K562 (cell line): Measurements from ENCODE around the gene TLL1. TPM values are rescaled to one million over a fixed set of nuclear protein-coding genes. Genes with fewer than 3 reads are reported as not detected.

Experiments
- ATAC-seq: fragments of 200-7000 bp; cut with Tn5 transposase; 3 replicates; pipeline ENCODE4 v1.9.1; 2020; ENCODE audit warnings: moderate library complexity
- BruUV-seq: library from RNA; stranded (reverse); fragments of 400-500 nt; replicated peaks from 2 replicates; lab custom pipeline; 2021; lab: Mats Ljungman, UMichigan
- CTCF ChIA-PET: fragments of 300-600 bp; formaldehyde crosslinking; extraction: SDS; loops from one replicate; lab custom pipeline; 2021; ENCODE audit warnings: low intra/inter-chr PET ratio; lab: Yijun Ruan, JAX
- POLR2A ChIA-PET: fragments of 300-600, 350-650 bp; sonication (Branson Sonifier 250); formaldehyde crosslinking; extraction: SDS; loops from one replicate; lab custom pipeline; 2021; ENCODE audit warnings: antibody characterized with exemption, inconsistent platforms; lab: Yijun Ruan, JAX
- DNase-seq, 4 experiments: peaks; one replicate each; pipeline versions ENCODE4 v3.0.0 to v3.0.0-alpha.2; 2011 to 2018; ENCODE audit warnings: low spot score in 3 of 4, mixed read lengths in 3 of 4; ENCODE audit errors: extremely low read depth in 1 of 4
- FAIRE-seq: peaks from 2 replicates; lab custom pipeline; 2011; peaks lifted over from hg19 to GRCh38; lab: Jason Lieb, UNC
- H2AFZ ChIP-seq: 2 replicates; pipeline ENCODE4 v1.6.0; 2011; ENCODE audit warnings: low read depth, low read length, control low read depth, inconsistent platforms
- H3K27ac ChIP-seq: fragments of 200-600 bp; 3 replicates; pipeline ENCODE4 v1.8.0; 2011; ENCODE audit warnings: low read depth, mild to moderate bottlenecking, control low read depth, inconsistent platforms, low read length, moderate library complexity, mixed read lengths; ENCODE audit errors: extremely low read depth
- H3K27me3 ChIP-seq, 2 experiments: fragments of 300-600 bp in 1 of 2; 2 replicates in 1 of 2; 3 replicates in 1 of 2; pipeline versions ENCODE4 v1.6.0 to v1.8.0; 2011; ENCODE audit warnings: inconsistent platforms in 2 of 2, low read length in 2 of 2, mild to moderate bottlenecking in 1 of 2, mixed read lengths in 1 of 2, moderate library complexity in 1 of 2; ENCODE audit not compliant: control insufficient read depth in 2 of 2, insufficient read depth in 2 of 2
- H3K36me3 ChIP-seq: fragments of 300-600 bp; 3 replicates; pipeline ENCODE4 v1.8.0; 2011; ENCODE audit warnings: mild to moderate bottlenecking, low read length, inconsistent platforms; ENCODE audit not compliant: control insufficient read depth, insufficient read depth
- H3K4me1 ChIP-seq, 2 experiments: fragments of 200-600 bp in 1 of 2; replicated peaks in 1 of 2; 2 replicates in 1 of 2; 3 replicates in 1 of 2; pipeline versions ENCODE4 v1.5.1 to v1.8.0; 2011; ENCODE audit warnings: inconsistent platforms in 2 of 2, low read length in 2 of 2, mild to moderate bottlenecking in 1 of 2, mixed read lengths in 1 of 2, moderate library complexity in 1 of 2; ENCODE audit not compliant: control insufficient read depth in 2 of 2, insufficient read depth in 2 of 2
- H3K4me2 ChIP-seq: 2 replicates; pipeline ENCODE4 v1.6.1; 2011; ENCODE audit warnings: low read length, control low read depth, inconsistent platforms, mixed read lengths; ENCODE audit not compliant: insufficient read depth
- H3K4me3 ChIP-seq: fragments of 200-600 bp; sonication (generic), shearing (Covaris generic); 2 replicates; pipeline ENCODE4 v1.5.1; 2016; ENCODE audit warnings: control low read depth, inconsistent platforms
- H3K79me2 ChIP-seq: fragments of 200-600 bp; 3 replicates; pipeline ENCODE4 v1.8.0; 2011; ENCODE audit warnings: low read length, inconsistent platforms; ENCODE audit not compliant: control insufficient read depth, insufficient read depth
- H3K9ac ChIP-seq, 2 experiments: 2 replicates each; pipeline versions ENCODE4 v1.6.0 to v1.6.1; 2011; ENCODE audit warnings: low read depth in 2 of 2, low read length in 2 of 2, control low read depth in 1 of 2, inconsistent platforms in 1 of 2, mild to moderate bottlenecking in 1 of 2, mixed read lengths in 1 of 2; ENCODE audit not compliant: insufficient read depth in 1 of 2
- H3K9me1 ChIP-seq: one replicate; pipeline ENCODE4 v1.6.0; 2011; ENCODE audit warnings: inconsistent platforms, mild to moderate bottlenecking, low read length, moderate library complexity; ENCODE audit not compliant: control insufficient read depth, insufficient read depth
- H3K9me3 ChIP-seq: replicated peaks from 2 replicates; pipeline ENCODE4 v1.5.1; 2011; ENCODE audit warnings: low read depth, low read length, inconsistent platforms; ENCODE audit not compliant: control insufficient read depth, insufficient read depth
- H4K20me1 ChIP-seq: replicated peaks from 2 replicates; pipeline ENCODE4 v1.6.1; 2011; ENCODE audit warnings: low read length, inconsistent platforms, mixed read lengths; ENCODE audit not compliant: control insufficient read depth, insufficient read depth
- ETV1 ChIP-seq: fragments of 450-650 bp; conservative IDR thresholded peaks from 2 replicates; pipeline ENCODE4 v1.6.1; 2016; ENCODE audit warnings: missing genetic modification characterization, control low read depth, low read depth, missing compliant biosample characterization
- MAFG ChIP-seq: fragments of 450-650 bp; conservative IDR thresholded peaks from 2 replicates; pipeline ENCODE4 v1.6.1; 2016; ENCODE audit warnings: missing genetic modification characterization, missing compliant biosample characterization
- MYBL2 ChIP-seq, 2 experiments: fragments of 450-650 bp in 1 of 2; sonication (generic) in 1 of 2; formaldehyde crosslinking in 1 of 2; IDR thresholded peaks; 2 replicates each; pipeline versions ENCODE4 v1.6.1 to v1.8.1; 2017 to 2022; ENCODE audit warnings: borderline replicate concordance in 1 of 2, inconsistent platforms in 1 of 2, low read depth in 1 of 2, mild to moderate bottlenecking in 1 of 2, missing genetic modification reagents in 1 of 2, moderate library complexity in 1 of 2
- NCOA4 ChIP-seq: fragments of 450-650 bp; IDR thresholded peaks from 2 replicates; pipeline ENCODE4 v1.6.1; 2018; ENCODE audit warnings: mild to moderate bottlenecking; ENCODE audit not compliant: partially characterized antibody
- NFRKB ChIP-seq: fragments of 450-650 bp; IDR thresholded peaks from 2 replicates; pipeline ENCODE4 v1.6.1; 2016; ENCODE audit warnings: low read depth
- NFXL1 ChIP-seq: fragments of 450-650 bp; formaldehyde crosslinking; IDR thresholded peaks from 2 replicates; pipeline ENCODE4 v1.4.0; 2021; ENCODE audit warnings: mild to moderate bottlenecking
- NFYB ChIP-seq: IDR thresholded peaks from 2 replicates; pipeline ENCODE4 v1.6.1; 2011; ENCODE audit warnings: mild to moderate bottlenecking, moderate library complexity; ENCODE audit not compliant: insufficient read length; ENCODE audit errors: extremely low read depth
- POLR2H ChIP-seq: IDR thresholded peaks from 2 replicates; pipeline ENCODE4 v1.6.1; 2016; ENCODE audit warnings: missing genetic modification characterization, low read depth, mild to moderate bottlenecking, control low read depth, missing compliant biosample characterization, moderate library complexity
- PYGO2 ChIP-seq: fragments of 450-650 bp; IDR thresholded peaks from 2 replicates; pipeline ENCODE4 v1.6.1; 2016; ENCODE audit warnings: mild to moderate bottlenecking, missing genetic modification characterization, moderate library complexity, missing compliant biosample characterization
- SIN3B ChIP-seq: fragments of 450-650 bp; IDR thresholded peaks from 2 replicates; pipeline ENCODE4 v1.6.1; 2017; ENCODE audit warnings: low read depth, mild to moderate bottlenecking, moderate library complexity
- TCF3 ChIP-seq: sonication (generic); formaldehyde crosslinking; IDR thresholded peaks from 2 replicates; pipeline ENCODE4 v1.4.0; 2020; ENCODE audit warnings: mild to moderate bottlenecking, missing genetic modification reagents
- U2AF2 ChIP-seq: fragments of 200-400 bp; formaldehyde crosslinking; optimal IDR thresholded peaks from 2 replicates; pipeline ENCODE3; 2017; ENCODE audit warnings: low read depth, mild to moderate bottlenecking, low read length
- ZFPM2 ChIP-seq: fragments of 250-450 bp; sonication (Bioruptor Pico); IDR thresholded peaks from 2 replicates; pipeline ENCODE4 v1.5.1; 2022; ENCODE audit warnings: mild to moderate bottlenecking
- ZFX ChIP-seq: sonication (generic); formaldehyde crosslinking; IDR thresholded peaks from 2 replicates; pipeline ENCODE4 v1.8.0; 2022; ENCODE audit warnings: mild to moderate bottlenecking, missing genetic modification reagents, moderate library complexity
- ZNF699 ChIP-seq: fragments of 250-450 bp; sonication (Bioruptor Pico); IDR thresholded peaks from 2 replicates; pipeline ENCODE4 v1.8.0; 2021; ENCODE audit warnings: mild to moderate bottlenecking, moderate library complexity; ENCODE audit not compliant: insufficient replicate concordance
- WGBS: fragments of 100-300 bp; shearing (Covaris generic); methylation state at CpG from one replicate; pipeline ENCODE4 v1.1.6; 2016; ENCODE audit warnings: low coverage, mixed read lengths; ENCODE audit not compliant: insufficient coverage; ENCODE audit errors: missing lambda C conversion rate; 5-methylcytosine and 5-hydroxymethylcytosine counted together
- in situ Hi-C: fragments of 300-500 bp; cut with MboI; formaldehyde crosslinking; loops from 4 replicates; pipeline ENCODE4 v1.15.0; 2018; ENCODE audit warnings: inconsistent platforms, mixed read lengths
- intact Hi-C: fragments of 100-400 bp; cut with micrococcal nuclease; formaldehyde crosslinking; loops from 2 replicates; pipeline ENCODE4 v1.14.2; 2022
- polyA plus RNA-seq, 8 experiments: library from polyadenylated mRNA; depleted of rRNA in 4 of 8; stranded (reverse) in 5 of 8; unstranded in 3 of 8; fragments of >200 nt; fragmentation: Nextera tagmentation in 2 of 8; fragmentation: Illumina TruSeq in 1 of 8; extraction: Ambion mirVana in 2 of 8; extraction: Trizol in 1 of 8; gene quantifications; 2 replicates each; pipeline versions ENCODE4 v1.2.1 to v1.2.3, GENCODE V29; 2011 to 2014; ENCODE audit warnings: inconsistent platforms in 1 of 8, missing spikeins in 1 of 8
- total RNA-seq, 7 experiments: library from RNA; depleted of rRNA in 6 of 7; stranded (reverse); fragments of >200 nt in 6 of 7; fragmentation: Illumina TruSeq in 2 of 7; extraction: Trizol in 2 of 7; gene quantifications; 2 replicates each; pipeline versions ENCODE4 v1.2.1 to v1.2.3, GENCODE V29; 2011 to 2021; ENCODE audit warnings: low replicate concordance in 1 of 7
- TF ChIP-seq, protein P1 (sequence below): fragments of 250-450 bp; sonication (Bioruptor Pico); IDR thresholded peaks from 2 replicates; pipeline ENCODE4 v1.5.0; 2020; ENCODE audit warnings: mild to moderate bottlenecking
- TF ChIP-seq, protein P2 (sequence below): fragments of 450-650 bp; IDR thresholded peaks from 2 replicates; pipeline ENCODE4 v1.6.1; 2017; ENCODE audit warnings: antibody characterized with exemption, mild to moderate bottlenecking
- TF ChIP-seq, protein P3 (sequence below): fragments of 250-450 bp; sonication (Bioruptor Pico); IDR thresholded peaks from 2 replicates; pipeline ENCODE4 v1.8.0; 2021; ENCODE audit warnings: moderate library complexity, mild to moderate bottlenecking, inconsistent platforms

Gene TLL1
- total and polyA plus RNA-seq, 9 of the 15 experiments (the other 6 are each of a cell fraction or from before 2014, with no cell fraction given) = not detected

DNA sequence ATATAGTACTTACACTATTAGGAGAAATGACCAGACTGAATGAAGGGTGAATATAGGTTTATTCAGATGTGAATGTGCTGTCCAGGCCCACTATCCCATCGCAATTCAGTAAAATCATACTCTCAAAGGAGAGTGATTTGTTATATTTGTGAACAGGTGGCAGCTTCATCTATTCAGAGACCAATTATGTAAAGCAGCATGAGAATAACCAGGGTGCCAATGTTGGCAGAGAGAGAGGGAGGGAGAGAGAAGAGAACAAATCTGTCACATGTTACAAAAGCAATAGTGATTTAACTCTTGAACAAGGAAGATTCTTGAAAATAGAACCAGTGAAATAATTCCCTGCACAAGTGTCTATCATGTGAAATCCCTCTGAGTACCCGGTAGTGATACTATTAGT lies 38.9 kb upstream of the TLL1 start:
- intact Hi-C loops = no loop called here
- Histone ChIP-seq H3K79me2 (no peaks in the 10 kb centered on the region), H3K9ac (no peak overlapping the region), H2AFZ (no peak overlapping the region), H3K27me3 (no peaks in the 10 kb centered on the region), H3K4me1 (no peaks in the 10 kb centered on the region), H4K20me1 (no peaks in the 10 kb centered on the region), H3K4me2 (no peak overlapping the region), H3K27ac (no peak overlapping the region), H3K4me3 (no peak overlapping the region), H3K9me1 (no peaks in the 10 kb centered on the region), H3K9me3 (no peaks in the 10 kb centered on the region), H3K36me3 (no peaks in the 10 kb centered on the region)
- in situ Hi-C loops = no loop called here
- no peak for TF ChIP-seq ZNF699 (CRISPR knock-in tag)
- TF ChIP-seq U2AF2 = no peak
- TF ChIP-seq SIN3B = no peak
- no peak for TF ChIP-seq NFXL1
- no peak for TF ChIP-seq ZFPM2 (CRISPR knock-in tag)
- no peak for TF ChIP-seq POLR2H (tag)
- no peak for TF ChIP-seq MYBL2 (IDR thresholded peaks at IDR 0.05; ENCODE audit: low read depth)
- no peak for TF ChIP-seq MYBL2 (CRISPR knock-in tag; IDR thresholded peaks at IDR 0.05; ENCODE audit: borderline replicate concordance)
- no peak for TF ChIP-seq MAFG (tag)
- TF ChIP-seq NCOA4 = no peak
- TF ChIP-seq, protein P1, sequence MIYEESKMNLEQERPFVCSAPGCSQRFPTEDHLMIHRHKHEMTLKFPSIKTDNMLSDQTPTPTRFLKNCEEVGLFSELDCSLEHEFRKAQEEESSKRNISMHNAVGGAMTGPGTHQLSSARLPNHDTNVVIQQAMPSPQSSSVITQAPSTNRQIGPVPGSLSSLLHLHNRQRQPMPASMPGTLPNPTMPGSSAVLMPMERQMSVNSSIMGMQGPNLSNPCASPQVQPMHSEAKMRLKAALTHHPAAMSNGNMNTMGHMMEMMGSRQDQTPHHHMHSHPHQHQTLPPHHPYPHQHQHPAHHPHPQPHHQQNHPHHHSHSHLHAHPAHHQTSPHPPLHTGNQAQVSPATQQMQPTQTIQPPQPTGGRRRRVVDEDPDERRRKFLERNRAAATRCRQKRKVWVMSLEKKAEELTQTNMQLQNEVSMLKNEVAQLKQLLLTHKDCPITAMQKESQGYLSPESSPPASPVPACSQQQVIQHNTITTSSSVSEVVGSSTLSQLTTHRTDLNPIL (CRISPR knock-in tag) = no peak
- TF ChIP-seq ZFX (CRISPR knock-in tag) = no peak
- TF ChIP-seq PYGO2 = no peak
- no peak for TF ChIP-seq ETV1
- TF ChIP-seq TCF3 (CRISPR knock-in tag) = no peak
- TF ChIP-seq, protein P2, sequence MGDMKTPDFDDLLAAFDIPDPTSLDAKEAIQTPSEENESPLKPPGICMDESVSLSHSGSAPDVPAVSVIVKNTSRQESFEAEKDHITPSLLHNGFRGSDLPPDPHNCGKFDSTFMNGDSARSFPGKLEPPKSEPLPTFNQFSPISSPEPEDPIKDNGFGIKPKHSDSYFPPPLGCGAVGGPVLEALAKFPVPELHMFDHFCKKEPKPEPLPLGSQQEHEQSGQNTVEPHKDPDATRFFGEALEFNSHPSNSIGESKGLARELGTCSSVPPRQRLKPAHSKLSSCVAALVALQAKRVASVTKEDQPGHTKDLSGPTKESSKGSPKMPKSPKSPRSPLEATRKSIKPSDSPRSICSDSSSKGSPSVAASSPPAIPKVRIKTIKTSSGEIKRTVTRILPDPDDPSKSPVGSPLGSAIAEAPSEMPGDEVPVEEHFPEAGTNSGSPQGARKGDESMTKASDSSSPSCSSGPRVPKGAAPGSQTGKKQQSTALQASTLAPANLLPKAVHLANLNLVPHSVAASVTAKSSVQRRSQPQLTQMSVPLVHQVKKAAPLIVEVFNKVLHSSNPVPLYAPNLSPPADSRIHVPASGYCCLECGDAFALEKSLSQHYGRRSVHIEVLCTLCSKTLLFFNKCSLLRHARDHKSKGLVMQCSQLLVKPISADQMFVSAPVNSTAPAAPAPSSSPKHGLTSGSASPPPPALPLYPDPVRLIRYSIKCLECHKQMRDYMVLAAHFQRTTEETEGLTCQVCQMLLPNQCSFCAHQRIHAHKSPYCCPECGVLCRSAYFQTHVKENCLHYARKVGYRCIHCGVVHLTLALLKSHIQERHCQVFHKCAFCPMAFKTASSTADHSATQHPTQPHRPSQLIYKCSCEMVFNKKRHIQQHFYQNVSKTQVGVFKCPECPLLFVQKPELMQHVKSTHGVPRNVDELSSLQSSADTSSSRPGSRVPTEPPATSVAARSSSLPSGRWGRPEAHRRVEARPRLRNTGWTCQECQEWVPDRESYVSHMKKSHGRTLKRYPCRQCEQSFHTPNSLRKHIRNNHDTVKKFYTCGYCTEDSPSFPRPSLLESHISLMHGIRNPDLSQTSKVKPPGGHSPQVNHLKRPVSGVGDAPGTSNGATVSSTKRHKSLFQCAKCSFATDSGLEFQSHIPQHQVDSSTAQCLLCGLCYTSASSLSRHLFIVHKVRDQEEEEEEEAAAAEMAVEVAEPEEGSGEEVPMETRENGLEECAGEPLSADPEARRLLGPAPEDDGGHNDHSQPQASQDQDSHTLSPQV = no peak
- TF ChIP-seq NFRKB = no peak
- TF ChIP-seq, protein P3, sequence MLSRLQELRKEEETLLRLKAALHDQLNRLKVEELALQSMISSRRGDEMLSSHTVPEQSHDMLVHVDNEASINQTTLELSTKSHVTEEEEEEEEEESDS = no peak
- TF ChIP-seq NFYB = no peak
- ATAC-seq = no peak
- ChIA-PET CTCF (no interaction called here), POLR2A (no interaction called here)
- FAIRE-seq = no peak
- BruUV-seq = no TSS peak
- no peak for DNase-seq
- 0% methylated on average over 2 of the region's 2 CpGs for WGBS
